SU-DHL-6 (cell line): ENCODE measurements around the gene EMB.

Experiments used
- EZH2phosphoT487 ChIP-seq: fragments of 200-600 bp; sonication (generic), shearing (Covaris generic); conservative IDR thresholded peaks from 2 replicates; pipeline ENCODE4 v1.6.1; 2018; ENCODE audit warnings: mild to moderate bottlenecking, antibody characterized with exemption, low read length, moderate library complexity, mixed read lengths
- TF ChIP-seq, protein P1 (sequence below): fragments of 200-600 bp; sonication (generic); IDR thresholded peaks from one replicate; pipeline ENCODE4 v1.5.1; 2017; ENCODE audit warnings: antibody characterized with exemption, mild to moderate bottlenecking, low read length, moderate library complexity; ENCODE audit not compliant: insufficient read depth, poor library complexity, severe bottlenecking

DNA sequence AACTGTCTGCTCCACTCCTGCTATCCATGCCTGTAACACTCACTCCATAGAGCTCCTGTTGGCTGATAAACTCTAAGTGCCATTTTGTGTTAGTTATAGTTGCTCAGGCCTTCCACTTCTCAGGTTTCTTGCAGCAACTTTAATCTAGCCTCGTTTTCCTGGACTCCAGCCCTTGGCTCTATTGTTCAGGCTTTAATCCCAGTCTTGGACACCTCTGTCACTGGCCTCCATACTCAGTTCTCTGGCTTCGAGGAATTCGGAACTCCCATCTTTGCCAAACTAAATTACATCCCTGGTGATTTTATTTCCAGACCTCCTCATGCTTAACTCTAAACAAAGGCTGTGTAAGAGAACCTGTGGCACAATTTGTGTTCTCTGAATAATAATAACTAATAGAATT, 39.8 kb downstream of the EMB start:
- TF ChIP-seq, protein P1, sequence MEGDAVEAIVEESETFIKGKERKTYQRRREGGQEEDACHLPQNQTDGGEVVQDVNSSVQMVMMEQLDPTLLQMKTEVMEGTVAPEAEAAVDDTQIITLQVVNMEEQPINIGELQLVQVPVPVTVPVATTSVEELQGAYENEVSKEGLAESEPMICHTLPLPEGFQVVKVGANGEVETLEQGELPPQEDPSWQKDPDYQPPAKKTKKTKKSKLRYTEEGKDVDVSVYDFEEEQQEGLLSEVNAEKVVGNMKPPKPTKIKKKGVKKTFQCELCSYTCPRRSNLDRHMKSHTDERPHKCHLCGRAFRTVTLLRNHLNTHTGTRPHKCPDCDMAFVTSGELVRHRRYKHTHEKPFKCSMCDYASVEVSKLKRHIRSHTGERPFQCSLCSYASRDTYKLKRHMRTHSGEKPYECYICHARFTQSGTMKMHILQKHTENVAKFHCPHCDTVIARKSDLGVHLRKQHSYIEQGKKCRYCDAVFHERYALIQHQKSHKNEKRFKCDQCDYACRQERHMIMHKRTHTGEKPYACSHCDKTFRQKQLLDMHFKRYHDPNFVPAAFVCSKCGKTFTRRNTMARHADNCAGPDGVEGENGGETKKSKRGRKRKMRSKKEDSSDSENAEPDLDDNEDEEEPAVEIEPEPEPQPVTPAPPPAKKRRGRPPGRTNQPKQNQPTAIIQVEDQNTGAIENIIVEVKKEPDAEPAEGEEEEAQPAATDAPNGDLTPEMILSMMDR, result no peak
- TF ChIP-seq EZH2phosphoT487, result no peak
